Stimulated activated CD4-positive, alpha-beta T cell treated with anti-CD3 and anti-CD28 coated beads, Interleukin-12 subunit alpha, Interleukin-12 subunit beta, amount 100 ng/mL, for 24 hours (primary cell): ENCODE results near the gene AQP11.

Experiments used
- DNase-seq, 2 experiments: peaks; one replicate each; pipeline ENCODE4 v3.0.0-alpha.2; 2020; ENCODE audit warnings: low read depth in 2 of 2

The AQP11 gene

DNA sequence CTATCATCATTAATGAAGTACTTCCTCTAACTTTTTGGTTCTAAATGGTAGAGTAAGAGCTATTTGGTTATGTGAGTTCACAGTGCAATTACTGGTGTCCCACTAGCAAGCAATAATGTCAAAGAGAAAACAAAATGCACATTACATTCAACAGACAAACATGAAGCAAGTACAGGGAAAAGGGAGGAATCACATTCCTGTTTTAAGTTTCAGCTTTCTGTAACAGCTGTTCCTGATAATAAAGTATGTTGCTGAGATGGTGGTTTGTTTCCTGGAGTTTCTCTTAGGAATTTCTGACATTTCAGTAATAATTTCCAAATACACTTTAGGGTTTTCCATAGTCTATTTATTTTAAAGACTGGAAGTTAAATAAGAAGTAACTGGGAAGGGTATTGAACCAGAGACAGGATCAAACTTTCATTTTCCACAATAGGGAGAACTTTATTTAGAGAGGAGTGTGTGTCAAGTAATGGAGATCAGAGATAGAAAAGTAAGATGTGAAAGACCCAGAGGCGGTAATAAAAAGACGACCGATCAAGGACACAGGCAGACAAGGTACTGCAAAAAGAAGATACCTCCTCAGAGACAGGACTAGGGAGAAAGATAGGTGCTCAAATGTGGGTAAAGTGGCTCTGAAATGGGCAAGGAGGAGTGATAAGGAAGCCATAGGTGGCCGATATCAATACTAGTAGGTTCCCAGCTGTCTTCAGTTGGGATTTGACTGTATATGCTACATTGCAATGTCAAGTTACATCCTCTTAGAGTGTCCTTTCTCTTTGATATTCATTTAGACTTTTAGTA is 68.7 kb downstream of the AQP11 start:
- no peak for DNase-seq
